NB4 (cell line): ENCODE results near the gene SNAPC3.

ENCODE experiments used
- CTCF ChIP-seq: IDR thresholded peaks from one replicate; pipeline ENCODE4 v1.5.1; 2012; ENCODE audit warnings: low read depth, low read length
- POLR2A ChIP-seq: IDR thresholded peaks from 2 replicates; pipeline ENCODE4 v1.6.1; 2011; ENCODE audit warnings: mild to moderate bottlenecking; ENCODE audit not compliant: insufficient read length; ENCODE audit errors: extremely low read depth

- TF ChIP-seq CTCF: no peak
- no peak for TF ChIP-seq POLR2A
These were observed 3.3 kb downstream of the SNAPC3 start for GRCh38 chr9:15426019-15426418.
